ENCODE data around the gene UBE2O.

UBE2O gene

DNA sequence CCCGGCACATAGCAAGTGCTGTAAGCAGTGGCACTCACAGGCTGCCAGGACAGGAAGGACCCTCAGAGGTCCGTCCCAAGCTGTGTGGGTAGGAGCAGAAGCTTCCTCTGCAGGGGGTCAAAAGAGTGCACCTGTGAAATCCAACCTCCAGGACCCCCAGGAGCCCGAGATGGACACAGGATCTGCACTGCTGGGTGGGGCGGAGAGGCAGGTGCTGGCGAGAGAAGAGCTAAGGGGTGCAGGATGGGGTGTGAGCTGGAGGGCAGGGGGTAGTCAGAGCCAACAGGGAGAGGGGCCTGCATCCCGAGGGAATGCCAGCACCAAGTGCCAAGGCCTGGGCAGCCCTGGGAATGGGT lies 13.8 kb upstream of the UBE2O start:
- peaks cover 0 to 2% of the 10 kb centered on the region in 2 experiments; a peak in 1 of 3 replicates for H3K36me3 ChIP-seq (ENCODE audit: control insufficient read depth in 2 of 2, insufficient read depth in 1 of 2, low read length in 2 of 2)
- no peaks in the 10 kb centered on the region for H3K9me3 ChIP-seq (ENCODE audit: control insufficient read depth, insufficient read depth, low read depth, low read length)
- no peak overlapping the region for H3K27ac ChIP-seq (ENCODE audit: extremely low read depth, low read depth, low read length)
- H3K4me3 ChIP-seq (ENCODE audit: low read depth, low read length) = no peak overlapping the region
- ChIA-PET POLR2A (interaction anchor here (0.9 to 1.3 kb wide), 2 partner anchors 32 to 35 kb away, joined by 3 to 5 read pairs; partner anchors contain the start of gene RHBDF2), CTCF (interaction anchor here (0.6 to 12.5 kb wide), 37 partner anchors 9 to 324 kb away, joined by 3 to 187 read pairs (median 4); partner anchors contain the start of genes RHBDF2 and UBE2O)
- H3K4me1 ChIP-seq (ENCODE audit: control insufficient read depth, insufficient read depth, low read length) = no peaks in the 10 kb centered on the region
- TF ChIP-seq PRDM1 (tag by site-specific recombination; IDR thresholded peaks at IDR 0.05) = no peak
- no peak for TF ChIP-seq ZNF785 (tag by site-specific recombination; IDR thresholded peaks at IDR 0.05)
- TF ChIP-seq GLIS2 (tag by site-specific recombination; IDR thresholded peaks at IDR 0.05) = peak; percentile 45; the same call in 1 of the 2 replicates
- no peak for TF ChIP-seq ZNF335 (tag by site-specific recombination; conservative IDR thresholded peaks at IDR 0.05)
- TF ChIP-seq ZNF561 (tag by site-specific recombination; IDR thresholded peaks at IDR 0.05; ENCODE audit: borderline replicate concordance) = no peak
- no peak for TF ChIP-seq ZNF560 (tag by site-specific recombination; IDR thresholded peaks at IDR 0.05; ENCODE audit: borderline replicate concordance)
- TF ChIP-seq, protein P1, sequence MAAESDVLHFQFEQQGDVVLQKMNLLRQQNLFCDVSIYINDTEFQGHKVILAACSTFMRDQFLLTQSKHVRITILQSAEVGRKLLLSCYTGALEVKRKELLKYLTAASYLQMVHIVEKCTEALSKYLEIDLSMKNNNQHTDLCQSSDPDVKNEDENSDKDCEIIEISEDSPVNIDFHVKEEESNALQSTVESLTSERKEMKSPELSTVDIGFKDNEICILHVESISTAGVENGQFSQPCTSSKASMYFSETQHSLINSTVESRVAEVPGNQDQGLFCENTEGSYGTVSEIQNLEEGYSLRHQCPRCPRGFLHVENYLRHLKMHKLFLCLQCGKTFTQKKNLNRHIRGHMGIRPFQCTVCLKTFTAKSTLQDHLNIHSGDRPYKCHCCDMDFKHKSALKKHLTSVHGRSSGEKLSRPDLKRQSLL (tag by site-specific recombination; IDR thresholded peaks at IDR 0.05) = no peak
- TF ChIP-seq ZNF423 (tag by site-specific recombination; IDR thresholded peaks at IDR 0.05) = no peak
- TF ChIP-seq ZNF155 (tag by site-specific recombination; IDR thresholded peaks at IDR 0.05) = no peak
- no peak for TF ChIP-seq ZNF23 (tag by site-specific recombination; IDR thresholded peaks at IDR 0.05; ENCODE audit: borderline replicate concordance)
- TF ChIP-seq ZNF239 (tag by site-specific recombination; IDR thresholded peaks at IDR 0.05) = no peak
- no peak for TF ChIP-seq ZNF121 (tag by site-specific recombination; IDR thresholded peaks at IDR 0.05)
- peak; percentile 44; the same call in 1 of the 2 replicates for TF ChIP-seq ZNF600 (tag by site-specific recombination; IDR thresholded peaks at IDR 0.05)
- peak; percentile 71 for TF ChIP-seq GLIS1 (tag by site-specific recombination; IDR thresholded peaks at IDR 0.05)
- TF ChIP-seq, protein P2, sequence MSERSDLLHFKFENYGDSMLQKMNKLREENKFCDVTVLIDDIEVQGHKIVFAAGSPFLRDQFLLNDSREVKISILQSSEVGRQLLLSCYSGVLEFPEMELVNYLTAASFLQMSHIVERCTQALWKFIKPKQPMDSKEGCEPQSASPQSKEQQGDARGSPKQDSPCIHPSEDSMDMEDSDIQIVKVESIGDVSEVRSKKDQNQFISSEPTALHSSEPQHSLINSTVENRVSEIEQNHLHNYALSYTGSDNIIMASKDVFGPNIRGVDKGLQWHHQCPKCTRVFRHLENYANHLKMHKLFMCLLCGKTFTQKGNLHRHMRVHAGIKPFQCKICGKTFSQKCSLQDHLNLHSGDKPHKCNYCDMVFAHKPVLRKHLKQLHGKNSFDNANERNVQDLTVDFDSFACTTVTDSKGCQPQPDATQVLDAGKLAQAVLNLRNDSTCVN (tag by site-specific recombination; optimal IDR thresholded peaks at IDR 0.05) = no peak
- no peak for TF ChIP-seq SP3 (tag by site-specific recombination; IDR thresholded peaks at IDR 0.05)
- TF ChIP-seq, protein P3, sequence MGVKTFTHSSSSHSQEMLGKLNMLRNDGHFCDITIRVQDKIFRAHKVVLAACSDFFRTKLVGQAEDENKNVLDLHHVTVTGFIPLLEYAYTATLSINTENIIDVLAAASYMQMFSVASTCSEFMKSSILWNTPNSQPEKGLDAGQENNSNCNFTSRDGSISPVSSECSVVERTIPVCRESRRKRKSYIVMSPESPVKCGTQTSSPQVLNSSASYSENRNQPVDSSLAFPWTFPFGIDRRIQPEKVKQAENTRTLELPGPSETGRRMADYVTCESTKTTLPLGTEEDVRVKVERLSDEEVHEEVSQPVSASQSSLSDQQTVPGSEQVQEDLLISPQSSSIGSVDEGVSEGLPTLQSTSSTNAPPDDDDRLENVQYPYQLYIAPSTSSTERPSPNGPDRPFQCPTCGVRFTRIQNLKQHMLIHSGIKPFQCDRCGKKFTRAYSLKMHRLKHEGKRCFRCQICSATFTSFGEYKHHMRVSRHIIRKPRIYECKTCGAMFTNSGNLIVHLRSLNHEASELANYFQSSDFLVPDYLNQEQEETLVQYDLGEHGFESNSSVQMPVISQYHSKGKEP (tag by site-specific recombination; IDR thresholded peaks at IDR 0.05) = no peak
- TF ChIP-seq ZNF2 (tag by site-specific recombination; IDR thresholded peaks at IDR 0.05) = no peak
- TF ChIP-seq ZNF175 (tag by site-specific recombination; IDR thresholded peaks at IDR 0.05) = no peak
- TF ChIP-seq ZNF654 (tag by site-specific recombination; IDR thresholded peaks at IDR 0.05; ENCODE audit: low read depth) = no peak

DNA sequence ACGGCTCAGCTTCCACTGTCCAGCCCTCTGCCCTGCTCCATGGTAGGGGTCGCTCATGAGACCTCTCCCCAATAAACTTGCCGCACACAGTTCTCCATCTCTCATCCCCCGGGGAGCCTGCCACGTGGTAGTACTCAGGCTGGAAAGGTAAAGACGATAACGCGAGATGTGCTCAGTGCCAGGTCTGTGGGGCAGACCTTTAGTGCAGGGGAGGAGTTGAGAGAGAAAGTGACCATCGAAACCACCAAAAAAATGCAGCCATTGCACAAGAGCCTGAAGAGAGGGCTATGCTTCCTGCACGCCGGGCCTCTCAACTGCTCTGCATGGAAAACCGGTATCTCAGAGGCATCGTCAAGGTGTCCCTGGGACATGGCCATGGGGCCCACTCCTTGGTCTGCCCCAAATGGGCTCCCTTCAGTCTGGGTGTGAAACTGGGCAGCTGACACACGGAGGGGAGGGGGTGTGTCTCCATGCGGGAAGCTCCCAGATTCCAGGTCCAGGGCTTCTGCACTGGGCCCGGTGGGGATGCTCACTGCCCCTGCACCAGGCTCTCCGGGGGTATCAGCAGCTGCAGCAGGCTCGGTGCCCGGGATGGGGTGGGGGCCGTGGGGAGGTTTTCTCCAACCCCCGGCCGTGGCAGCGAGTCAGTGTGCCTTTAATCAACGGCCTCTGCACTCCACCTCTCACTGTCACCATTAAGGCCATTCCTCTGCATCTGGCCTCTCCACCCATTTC lies 9.8 kb upstream of the UBE2O start:
- H3K4me1 ChIP-seq (ENCODE audit: control insufficient read depth, insufficient read depth, low read length) = no peaks in the 10 kb centered on the region
- 0 out of 2 replicates have a peak, but pooled peaks have one; percentile 12 for TF ChIP-seq KLF9 (tag by site-specific recombination; IDR thresholded peaks at IDR 0.05; ENCODE audit: low read depth)
- TF ChIP-seq ZBTB7A (tag by site-specific recombination; IDR thresholded peaks at IDR 0.05; ENCODE audit: low read depth) = no peak
- ChIA-PET CTCF (interaction anchor here (0.6 to 12.5 kb wide), 8 partner anchors 12 to 267 kb away, joined by 3 to 187 read pairs (median 3); no protein-coding TSS in a partner anchor), POLR2A (interaction anchor here (0.8 to 1.0 kb wide), 2 partner anchors 27 to 81 kb away, joined by 3 read pairs; no protein-coding TSS in a partner anchor)
- no peaks in the 10 kb centered on the region for H3K9me3 ChIP-seq (ENCODE audit: control insufficient read depth, insufficient read depth, low read depth, low read length)
- no peak overlapping the region for H3K4me3 ChIP-seq (ENCODE audit: low read depth, low read length)
- H3K36me3 ChIP-seq (ENCODE audit: control insufficient read depth in 2 of 2, insufficient read depth in 1 of 2, low read length in 2 of 2) = no peaks in the 10 kb centered on the region
- no peak overlapping the region for H3K27ac ChIP-seq (ENCODE audit: extremely low read depth, low read depth, low read length)
